VCaP (cell line): ENCODE results near the gene AQP12A.

Experiments used
- H3K27ac ChIP-seq: fragments of 450-650 bp; 2 replicates; pipeline ENCODE4 v1.5.1; 2017
- CTCF ChIP-seq: fragments of 450-650 bp; conservative IDR thresholded peaks from 2 replicates; pipeline ENCODE4 v1.5.1; 2017; ENCODE audit warnings: mild to moderate bottlenecking, moderate library complexity

AQP12A gene

GRCh38 chr2:240728827-240729226, 37.2 kb downstream of the AQP12A start:
- H3K27ac ChIP-seq: no peak overlapping the region
- TF ChIP-seq CTCF: no peak

- H3K27ac ChIP-seq: no peak overlapping the region
- no peak for TF ChIP-seq CTCF
These were observed 39.0 kb downstream of the AQP12A start for GRCh38 chr2:240730501-240731177.

- no peak for TF ChIP-seq CTCF
- no peak overlapping the region for H3K27ac ChIP-seq
These were observed 39.5 kb downstream of the AQP12A start for GRCh38 chr2:240731178-240731545.

GRCh38 chr2:240732184-240732583, 40.5 kb downstream of the AQP12A start:
- H3K27ac ChIP-seq: no peak overlapping the region
- TF ChIP-seq CTCF: no peak

- H3K27ac ChIP-seq: no peak overlapping the region
- TF ChIP-seq CTCF: no peak
These were observed 41.4 kb downstream of the AQP12A start for GRCh38 chr2:240732911-240733622.

GRCh38 chr2:240733803-240734495, 42.3 kb downstream of the AQP12A start:
- no peak for TF ChIP-seq CTCF
- no peak overlapping the region for H3K27ac ChIP-seq

GRCh38 chr2:240734756-240735155, 43.1 kb downstream of the AQP12A start:
- H3K27ac ChIP-seq: no peak overlapping the region
- no peak for TF ChIP-seq CTCF
